ENCODE data around the gene EREG.

- TF ChIP-seq CTCF (IDR thresholded peaks at IDR 0.05 in 2 of 3, conservative IDR thresholded peaks at IDR 0.05 in 1 of 3; ENCODE audit: control insufficient read depth in 2 of 3, extremely low read depth in 1 of 3, insufficient read depth in 1 of 3, low read depth in 3 of 3, low read length in 3 of 3) = no peak
- no peak for TF ChIP-seq KDM1A (IDR thresholded peaks at IDR 0.05; ENCODE audit: borderline replicate concordance)
These were observed 36.4 kb upstream of the EREG start for GRCh38 chr4:74328501-74328900.

Data from GM12878 (cell line).